ENCODE data around the gene RGS3.
A peak's percentile ranks its signal among the peaks of the same experiment; 100 is the strongest.
"Not testable (repeated sequence)": the region's sequence is repeated elsewhere in the genome, so short reads cannot be mapped to it uniquely, and the experiment has no call there.

The RGS3 gene

GRCh38 chr9:113463418-113464285, at the start of gene RGS3:
TSS of gene RGS3 (plus strand) at chr9:113463727. CDS start at chr9:113463803, 76 bp downstream.
- FAIRE-seq (no peak), DNase-seq (ENCODE audit: insufficient read length, low spot score) (peak; percentile 45)

- no peak for DNase-seq (ENCODE audit: insufficient read length, low spot score)
- FAIRE-seq: no peak
These were observed 47.3 kb upstream of the RGS3 start for GRCh38 chr9:113416149-113416721.

- no peak for FAIRE-seq
- no peak for DNase-seq (ENCODE audit: insufficient read length, low spot score)
These were observed 46.2 kb upstream of the RGS3 start for GRCh38 chr9:113417370-113417769.

- FAIRE-seq: no peak
- DNase-seq (ENCODE audit: insufficient read length, low spot score): no peak
These were observed 41.8 kb upstream of the RGS3 start for GRCh38 chr9:113421726-113422125.

GRCh38 chr9:113425072-113425471, 38.5 kb upstream of the RGS3 start:
- no peak for FAIRE-seq
- no peak for DNase-seq (ENCODE audit: insufficient read length, low spot score)

GRCh38 chr9:113426701-113427100, 36.8 kb upstream of the RGS3 start:
- FAIRE-seq (no peak), DNase-seq (ENCODE audit: insufficient read length, low spot score) (no peak)

GRCh38 chr9:113427629-113428028, 35.9 kb upstream of the RGS3 start:
- no peak for DNase-seq (ENCODE audit: insufficient read length, low spot score)
- no peak for FAIRE-seq

- DNase-seq (ENCODE audit: insufficient read length, low spot score) (no peak), FAIRE-seq (no peak)
These were observed 35.4 kb upstream of the RGS3 start for GRCh38 chr9:113428062-113428615.

- DNase-seq (ENCODE audit: insufficient read length, low spot score) (no peak), FAIRE-seq (no peak)
These were observed 32.3 kb upstream of the RGS3 start for GRCh38 chr9:113431191-113431590.

GRCh38 chr9:113436728-113437515, 26.6 kb upstream of the RGS3 start:
- DNase-seq (ENCODE audit: insufficient read length, low spot score) (no peak), FAIRE-seq (no peak)

- FAIRE-seq; DNase-seq (ENCODE audit: insufficient read length, low spot score): not testable (repeated sequence)
These were observed 25.8 kb upstream of the RGS3 start for GRCh38 chr9:113437716-113438115.

GRCh38 chr9:113444736-113445135, 18.8 kb upstream of the RGS3 start:
- DNase-seq (ENCODE audit: insufficient read length, low spot score) (no peak), FAIRE-seq (no peak)

- DNase-seq (ENCODE audit: insufficient read length, low spot score): peak; percentile 64
- FAIRE-seq: no peak
These were observed 17.2 kb upstream of the RGS3 start for GRCh38 chr9:113446323-113446740.

- DNase-seq (ENCODE audit: insufficient read length, low spot score) (no peak), FAIRE-seq (no peak)
These were observed 14.2 kb upstream of the RGS3 start for GRCh38 chr9:113449376-113449775.

GRCh38 chr9:113452113-113452605, 11.4 kb upstream of the RGS3 start:
- no peak for DNase-seq (ENCODE audit: insufficient read length, low spot score)
- FAIRE-seq: no peak

GRCh38 chr9:113454914-113455761, 8.4 kb upstream of the RGS3 start:
- FAIRE-seq (no peak), DNase-seq (ENCODE audit: insufficient read length, low spot score) (no peak)

- FAIRE-seq (no peak), DNase-seq (ENCODE audit: insufficient read length, low spot score) (no peak)
These were observed 7.3 kb upstream of the RGS3 start for GRCh38 chr9:113456235-113456634.

GRCh38 chr9:113461285-113461684, 2.2 kb upstream of the RGS3 start:
- FAIRE-seq (no peak), DNase-seq (ENCODE audit: insufficient read length, low spot score) (no peak)

- FAIRE-seq (no peak), DNase-seq (ENCODE audit: insufficient read length, low spot score) (no peak)
These were observed 1.6 kb upstream of the RGS3 start for GRCh38 chr9:113461943-113462342.

GRCh38 chr9:113462781-113463286, 693 bp upstream of the RGS3 start:
- DNase-seq (ENCODE audit: insufficient read length, low spot score): no peak
- FAIRE-seq: no peak
